GM12864 (cell line): ENCODE measurements around the gene OLFM4.
"Not testable (repeated sequence)": the region's sequence is repeated elsewhere in the genome, so short reads cannot be mapped to it uniquely, and the experiment has no call there.

ENCODE experiments used
- DNase-seq: peaks from one replicate; pipeline ENCODE4 v3.0.0-alpha.2; 2011; ENCODE audit warnings: low read depth
- H3K4me3 ChIP-seq: 2 replicates; pipeline ENCODE4 v1.5.1; 2011; ENCODE audit warnings: mild to moderate bottlenecking, low read depth, low read length, control low read depth
- CTCF ChIP-seq: IDR thresholded peaks from 2 replicates; pipeline ENCODE4 v1.5.1; 2011; ENCODE audit warnings: low read depth, mild to moderate bottlenecking, moderate library complexity, low read length, control low read depth, inconsistent platforms; ENCODE audit errors: missing control alignments

Gene OLFM4

GRCh38 chr13:53001444-53002225 is 27.0 kb upstream of the OLFM4 start:
- H3K4me3 ChIP-seq = no peak overlapping the region
- no peak for DNase-seq
- TF ChIP-seq CTCF = no peak

DNA sequence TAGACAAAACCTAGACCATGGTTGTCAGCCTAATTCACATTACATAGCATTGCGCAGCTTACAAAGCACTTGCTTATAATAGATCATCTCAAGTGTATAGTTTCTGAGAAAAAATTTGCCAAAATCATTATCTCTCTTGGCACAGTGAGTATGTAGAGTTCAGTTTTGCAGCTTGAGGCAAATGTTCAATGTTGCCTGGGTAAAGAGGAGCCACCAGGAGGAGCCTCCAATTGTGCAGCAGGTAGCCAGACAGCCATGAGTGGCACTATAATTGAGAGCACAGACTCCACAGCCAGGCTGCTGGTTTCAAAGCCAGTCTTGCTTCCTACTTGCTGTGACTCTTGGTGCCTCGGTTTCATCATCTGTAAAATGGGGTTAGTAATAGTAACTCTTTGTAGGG is 24.0 kb upstream of the OLFM4 start:
- no peak overlapping the region for H3K4me3 ChIP-seq
- DNase-seq = no peak
- no peak for TF ChIP-seq CTCF

DNA sequence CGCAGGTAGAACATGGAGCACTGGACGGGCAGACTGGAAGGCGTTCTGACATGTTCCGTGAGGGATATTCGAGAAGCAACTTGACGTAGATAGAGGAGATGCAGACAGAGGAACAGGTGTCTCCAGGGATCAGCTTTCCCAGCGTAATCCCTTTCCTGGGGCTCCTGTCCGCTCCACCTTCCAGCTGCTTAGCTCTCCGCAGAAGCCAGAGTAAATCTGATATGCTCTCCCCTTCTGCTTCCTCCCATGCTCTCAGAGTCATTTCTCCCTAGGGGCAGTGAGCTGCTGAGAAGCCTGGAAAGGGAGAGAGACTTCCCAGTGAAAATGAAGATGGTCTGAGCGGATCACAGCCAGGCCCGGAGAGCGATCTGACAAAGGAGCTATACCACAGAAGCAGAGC is 23.0 kb upstream of the OLFM4 start:
- TF ChIP-seq CTCF = no peak
- DNase-seq = no peak
- H3K4me3 ChIP-seq = no peak overlapping the region

GRCh38 chr13:53007872-53008271 is 20.7 kb upstream of the OLFM4 start:
- no peak for DNase-seq
- no peak overlapping the region for H3K4me3 ChIP-seq
- TF ChIP-seq CTCF = no peak

DNA sequence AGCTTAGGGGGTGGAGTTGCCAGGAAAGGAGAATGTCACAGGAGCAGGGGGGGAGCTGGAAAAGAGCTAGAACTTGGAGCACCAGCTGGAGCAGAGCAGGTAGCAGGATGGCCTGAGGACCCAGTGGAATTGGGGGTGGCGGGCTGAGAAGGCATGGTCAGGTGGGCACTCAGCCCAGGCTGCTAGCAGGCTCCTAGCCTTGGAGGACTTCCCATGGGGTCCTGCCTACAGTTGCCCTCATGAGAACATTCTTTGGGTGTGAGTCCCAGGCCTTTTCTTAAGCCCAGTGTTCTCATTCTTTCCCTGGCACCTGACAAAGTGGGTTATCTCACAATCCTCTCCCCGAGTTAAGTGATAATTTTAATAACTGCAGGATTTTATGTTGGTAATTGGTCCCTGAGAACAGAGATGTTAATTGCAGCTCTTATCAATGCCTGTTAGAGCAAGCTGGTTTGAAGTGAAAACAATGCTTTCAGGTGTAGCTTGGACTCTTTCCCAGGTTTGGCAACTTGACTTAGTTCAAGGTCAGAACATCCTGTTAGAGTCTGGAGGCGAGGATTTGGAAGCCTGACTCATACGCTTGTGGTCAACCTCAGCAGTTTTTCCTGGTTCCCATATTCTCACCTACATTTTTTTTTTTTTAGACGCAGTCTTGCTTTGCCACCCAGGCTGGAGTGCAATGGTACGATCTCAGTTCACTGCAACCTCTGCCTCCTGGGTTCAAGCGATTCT is 18.1 kb upstream of the OLFM4 start:
- TF ChIP-seq CTCF = no peak
- no peak for DNase-seq
- H3K4me3 ChIP-seq = no peak overlapping the region

GRCh38 chr13:53012707-53013106 is 15.9 kb upstream of the OLFM4 start:
- TF ChIP-seq CTCF = no peak
- peak; percentile 4 for DNase-seq
- H3K4me3 ChIP-seq = no peak overlapping the region

- TF ChIP-seq CTCF = no peak
These were observed 15.5 kb upstream of the OLFM4 start for GRCh38 chr13:53013113-53013512.

DNA sequence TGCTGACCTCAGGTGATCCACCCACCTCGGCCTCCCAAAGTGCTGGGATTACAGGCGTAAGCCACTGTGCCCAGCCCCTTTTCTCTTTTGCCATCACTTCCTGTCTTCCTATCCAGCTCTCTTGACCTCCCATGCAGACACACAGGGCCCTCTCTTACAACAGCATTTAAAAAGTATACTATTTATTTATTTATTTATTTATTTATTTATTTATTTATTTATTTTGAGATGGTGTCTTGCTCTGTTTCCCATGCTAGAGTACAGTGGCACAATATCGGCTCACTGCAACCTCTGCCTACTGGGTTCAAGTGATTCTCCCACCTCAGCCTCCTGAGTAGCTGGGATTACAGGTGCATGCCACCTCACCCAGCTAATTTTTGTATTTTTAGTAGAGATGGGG is 14.6 kb upstream of the OLFM4 start:
- not testable (repeated sequence) for H3K4me3 ChIP-seq, DNase-seq

More at GRCh38 chr13:53013113-53013512, 15.5 kb upstream of the OLFM4 start:
- no peak for DNase-seq
- H3K4me3 ChIP-seq = no peak overlapping the region
